Activated gamma-delta T cell (primary cell): ENCODE results near the gene GRAP.
A peak's percentile ranks its signal among the peaks of the same experiment; 100 is the strongest.

Experiments used
- DNase-seq: peaks from one replicate; lab custom pipeline; 2025; lab: John Stamatoyannopoulos, UW

The GRAP gene

DNA sequence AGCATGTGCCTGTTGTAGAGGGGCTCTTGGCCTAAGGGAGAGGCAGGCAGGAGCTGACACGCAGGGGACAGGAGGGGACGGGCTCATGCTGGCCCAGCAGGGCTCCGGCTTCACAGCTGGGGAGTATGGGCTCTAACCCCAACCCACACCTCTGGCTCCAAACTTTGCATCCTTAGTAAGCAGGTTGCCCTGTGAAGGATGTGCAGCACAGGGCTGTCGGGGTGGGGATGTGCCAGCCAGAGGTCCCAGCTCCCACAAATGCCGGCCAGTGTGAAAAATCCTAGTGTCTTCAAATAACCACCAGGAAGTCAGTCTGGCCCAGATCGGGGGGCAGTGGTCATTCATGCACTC, 28.2 kb downstream of the GRAP start:
- DNase-seq, result no peak

DNA sequence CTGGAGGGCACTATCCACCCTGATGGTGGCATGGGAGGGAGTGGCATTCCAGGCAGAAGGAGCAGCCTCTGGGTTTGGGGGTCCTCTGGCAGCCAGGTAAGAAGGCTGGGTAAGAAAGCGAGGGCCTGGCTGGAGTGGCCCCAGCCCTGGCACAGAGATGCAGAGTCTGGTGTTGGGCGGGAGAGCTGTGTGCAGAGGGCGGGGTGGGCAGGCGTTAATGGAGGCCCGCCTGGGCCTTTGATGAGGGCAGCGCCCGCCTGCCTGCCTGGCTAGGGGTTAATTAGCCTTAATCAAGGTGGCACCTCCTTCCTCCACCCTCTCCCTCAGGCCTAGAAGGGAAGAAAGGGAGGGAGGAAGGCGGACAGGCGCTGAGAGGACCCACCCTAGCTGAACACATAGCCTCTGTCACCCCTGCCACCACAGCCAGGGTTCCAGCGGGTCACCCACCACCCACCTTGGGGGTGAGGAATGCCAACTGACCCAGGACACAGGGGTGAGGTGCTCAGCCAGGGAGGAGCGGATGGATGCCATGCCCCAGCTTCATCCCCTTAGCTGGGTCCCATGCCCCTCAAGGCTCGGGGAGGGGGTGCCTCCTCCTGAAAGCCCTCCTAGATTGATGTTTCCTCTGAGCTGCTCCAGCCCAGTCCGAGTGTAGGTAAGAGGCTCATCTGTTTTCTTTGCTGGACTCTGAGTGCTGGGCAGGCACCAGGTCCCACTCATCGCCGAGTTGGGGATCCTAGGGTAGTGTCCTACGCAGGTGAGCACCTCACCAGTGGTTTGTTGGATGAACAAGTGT, 28.8 kb downstream of the GRAP start:
- DNase-seq, result no peak

DNA sequence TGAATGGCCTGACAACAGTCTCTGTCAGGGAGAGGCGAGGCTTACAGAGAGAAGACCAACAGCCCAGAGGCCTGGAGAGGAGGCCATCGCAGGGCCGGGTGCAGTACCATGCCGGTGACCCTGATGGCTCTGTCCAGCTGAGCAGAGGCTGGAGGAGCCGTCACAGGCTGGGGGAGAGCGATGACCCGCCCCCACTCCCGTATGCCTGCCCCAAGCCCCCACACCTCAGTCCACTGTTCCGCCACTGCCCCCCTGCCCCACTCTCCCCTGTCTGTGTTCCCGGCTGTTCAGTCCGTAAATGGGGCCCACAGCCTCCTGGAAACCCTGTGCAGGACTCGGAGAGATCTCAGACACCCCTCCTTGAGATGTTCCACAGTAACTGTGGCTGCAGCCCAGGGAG, 29.4 kb downstream of the GRAP start:
- no peak for DNase-seq

- no peak for DNase-seq
Measured at GRCh38 chr17:19016881-19017280, 29.9 kb downstream of the GRAP start.

DNA sequence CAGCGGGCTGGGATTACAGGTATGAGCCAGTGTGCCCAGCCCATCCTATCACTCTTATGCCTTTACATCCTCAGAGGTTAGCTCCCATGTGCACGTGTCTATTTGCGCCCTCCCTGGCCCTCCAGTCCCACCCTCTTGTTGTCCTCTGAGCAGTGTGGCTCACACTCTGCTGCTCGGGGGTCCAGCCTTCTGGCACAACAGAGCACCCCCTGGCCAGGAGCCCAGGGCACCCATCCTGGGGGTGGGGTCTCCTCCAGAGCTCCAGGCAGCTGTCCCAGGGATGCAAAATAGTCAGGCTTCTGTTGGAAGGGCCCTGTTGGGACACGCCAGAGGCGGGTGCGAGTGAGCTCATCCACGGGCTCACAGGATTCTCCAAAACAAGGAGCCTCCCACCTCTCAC, 30.5 kb downstream of the GRAP start:
- no peak for DNase-seq

- no peak for DNase-seq
Measured at GRCh38 chr17:19015428-19015827, 31.3 kb downstream of the GRAP start.

DNA sequence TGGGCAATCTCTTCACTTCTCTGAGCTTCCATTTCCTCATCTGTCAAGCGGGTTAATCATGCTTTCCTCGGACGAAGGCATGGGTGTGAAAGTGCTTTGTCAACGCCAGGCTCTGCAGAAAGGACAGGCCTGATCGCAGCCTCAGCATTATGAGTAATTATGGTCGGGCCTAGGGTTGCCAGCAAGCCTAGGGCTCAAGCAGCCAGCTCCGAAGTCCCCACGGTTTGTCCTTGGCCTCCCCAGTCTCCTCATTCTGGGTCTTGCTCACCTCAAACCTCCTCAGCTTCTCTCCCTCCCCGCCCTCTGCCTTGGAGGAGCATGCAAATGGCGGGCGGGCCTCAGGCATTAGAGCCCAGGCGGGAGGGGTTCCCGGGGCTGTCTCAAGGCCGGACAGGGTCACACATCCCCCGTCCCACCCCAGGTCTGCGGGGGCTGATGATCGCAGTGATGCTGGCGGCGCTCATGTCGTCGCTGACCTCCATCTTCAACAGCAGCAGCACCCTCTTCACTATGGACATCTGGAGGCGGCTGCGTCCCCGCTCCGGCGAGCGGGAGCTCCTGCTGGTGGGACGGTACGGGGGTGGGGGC, 32.0 kb downstream of the GRAP start:
- DNase-seq, result no peak

- no peak for DNase-seq
Measured at GRCh38 chr17:19013806-19014627, 32.7 kb downstream of the GRAP start.

DNA sequence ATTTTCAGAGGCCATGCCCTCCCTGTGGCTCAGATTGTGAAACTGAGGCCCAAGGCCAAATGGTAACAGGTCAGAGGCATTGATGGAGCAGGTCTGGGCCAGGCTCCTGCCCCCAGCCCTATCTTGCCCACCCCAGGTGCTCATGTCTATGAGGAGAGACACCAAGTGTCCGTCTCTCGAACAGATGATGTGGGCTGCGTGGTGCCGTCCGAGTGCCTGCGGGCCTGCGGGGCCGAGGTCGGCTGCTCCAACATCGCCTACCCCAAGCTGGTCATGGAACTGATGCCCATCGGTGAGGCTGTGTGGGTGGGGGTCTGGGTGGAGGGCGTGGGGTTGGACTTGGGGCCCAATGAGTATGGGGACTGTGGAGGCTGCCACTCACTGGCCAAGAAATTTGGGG, 33.5 kb downstream of the GRAP start:
- no peak for DNase-seq

DNA sequence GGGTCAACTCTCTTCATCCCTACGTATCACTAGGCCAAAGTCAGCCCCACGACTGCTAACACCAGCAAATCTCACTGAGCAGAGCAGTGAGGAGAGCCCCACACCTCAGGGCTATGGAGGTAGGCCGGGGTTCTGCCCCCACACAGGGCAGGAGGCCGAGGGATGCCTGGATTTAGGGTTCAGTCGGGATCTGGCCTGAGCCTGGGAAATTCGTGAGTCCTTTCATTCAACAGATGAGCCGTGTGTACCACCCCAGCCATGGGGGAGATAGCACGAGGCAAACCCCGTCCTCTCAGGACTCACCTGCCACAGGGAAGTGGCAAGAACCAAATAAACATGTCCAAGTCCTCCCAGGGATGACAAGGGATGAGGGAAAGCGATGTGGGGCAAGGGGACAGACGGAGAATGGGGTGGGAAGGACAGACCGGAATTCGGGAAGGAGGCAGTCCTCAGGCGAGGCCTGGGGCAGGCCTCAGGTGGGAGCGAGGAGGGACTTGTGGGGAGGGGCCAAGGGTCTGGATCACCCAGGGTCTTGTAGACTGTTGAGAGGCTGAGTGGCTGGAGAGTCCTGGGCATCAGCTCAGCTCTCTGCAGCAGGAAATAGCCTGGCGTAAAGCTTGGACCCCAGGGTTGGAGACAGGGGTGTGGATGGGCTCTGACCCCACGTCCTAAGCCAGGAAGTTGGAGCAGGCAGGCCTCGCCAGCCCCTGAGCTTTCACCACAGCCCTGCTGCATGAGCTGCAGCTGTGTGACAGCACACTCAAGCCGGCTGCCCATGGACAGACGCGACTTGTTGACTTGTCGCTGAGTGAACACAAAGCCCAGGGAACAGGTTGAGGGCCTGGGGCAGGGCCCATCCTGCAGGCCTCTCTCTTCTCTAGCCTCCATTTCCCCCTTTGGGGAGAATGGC, 34.3 kb downstream of the GRAP start:
- no peak for DNase-seq

- no peak for DNase-seq
Measured at GRCh38 chr17:19011581-19011980, 35.2 kb downstream of the GRAP start.

DNA sequence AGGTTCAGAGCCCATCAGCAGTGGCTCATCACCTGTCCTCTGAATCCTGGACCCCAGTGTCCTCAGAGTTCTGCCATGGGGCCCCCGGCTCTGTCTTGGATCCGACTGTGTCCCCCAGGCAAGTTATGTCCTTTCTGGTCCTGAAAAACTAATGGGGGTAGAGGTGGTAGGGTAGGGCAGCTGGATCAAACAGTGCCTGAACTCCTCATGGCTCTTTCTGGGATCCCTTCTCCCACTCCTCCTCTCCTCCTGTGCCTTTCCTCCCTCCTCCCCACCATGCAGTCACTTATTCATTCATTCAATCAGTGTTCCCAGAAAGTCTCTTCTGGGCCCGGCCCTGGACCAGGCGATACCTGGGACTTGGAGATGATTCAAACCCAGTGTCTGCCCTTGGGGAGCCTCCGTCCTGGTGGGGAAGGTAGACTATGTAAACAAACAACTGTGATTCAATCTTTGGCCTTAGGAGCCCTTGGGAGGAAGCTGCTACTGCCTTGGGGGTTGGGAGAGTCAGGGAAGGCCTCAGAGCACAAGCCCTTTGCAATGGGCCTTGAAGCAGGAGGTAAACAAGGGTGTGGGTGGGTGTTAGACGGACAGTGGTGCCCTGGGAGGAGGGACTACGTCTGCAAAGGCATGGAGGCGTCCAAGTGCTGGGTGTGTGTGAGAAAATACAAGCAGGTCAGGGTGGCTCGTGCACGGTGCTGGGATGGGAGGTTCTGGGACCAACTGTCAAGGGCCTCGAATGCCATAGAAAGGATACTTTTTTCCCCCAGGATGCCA, 35.8 kb downstream of the GRAP start:
- DNase-seq, result no peak

- DNase-seq, result no peak
Measured at GRCh38 chr17:19009970-19010369, 36.8 kb downstream of the GRAP start.

DNA sequence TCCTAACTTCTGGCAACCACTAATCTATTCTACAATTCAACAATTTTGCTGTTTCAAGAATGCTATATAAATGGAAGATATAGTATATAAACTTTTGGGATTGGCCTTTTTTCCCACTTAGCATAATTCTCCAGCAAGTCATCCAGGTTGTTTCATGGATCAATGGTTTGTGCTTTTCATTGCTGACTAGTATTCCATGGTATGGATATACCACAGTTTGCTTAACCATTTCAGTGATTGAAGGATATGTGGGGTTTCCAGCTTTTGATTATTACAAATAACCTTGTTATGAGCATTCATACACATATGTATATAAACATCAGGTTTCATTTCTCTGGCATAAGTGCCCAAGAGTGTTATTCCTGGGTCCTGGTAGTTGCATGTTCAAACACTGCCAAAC, 40.1 kb downstream of the GRAP start:
- no peak for DNase-seq

DNA sequence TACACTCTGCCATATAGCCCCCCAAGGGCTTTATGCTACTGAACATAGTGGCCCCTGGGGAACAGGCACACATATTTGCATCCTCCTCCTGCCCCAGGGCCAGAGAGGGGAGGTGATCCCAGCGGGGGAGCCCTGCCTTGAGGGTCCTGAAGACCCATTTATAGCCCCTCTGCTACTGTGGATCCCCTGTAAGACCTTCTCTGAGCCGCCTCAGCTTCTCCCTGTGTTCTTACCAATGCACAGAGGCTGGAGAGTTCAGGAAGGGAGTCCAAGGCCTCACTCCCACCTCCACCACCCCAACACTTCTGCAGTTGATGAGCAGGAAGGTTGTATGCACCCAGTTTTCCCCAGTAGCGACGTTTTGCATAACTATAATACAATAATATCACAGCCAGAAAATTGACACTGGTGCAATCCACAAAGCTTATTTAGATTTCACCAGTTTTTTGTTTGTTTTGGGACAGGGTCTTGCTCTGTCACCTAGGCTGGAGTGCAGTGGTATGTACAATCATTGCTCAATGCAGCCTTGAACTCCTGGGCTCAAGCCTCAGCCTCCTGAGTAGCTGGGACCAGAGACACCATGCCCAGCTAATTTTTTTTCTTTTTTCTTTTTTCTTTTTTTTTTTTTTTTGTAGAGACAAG, 40.8 kb downstream of the GRAP start:
- DNase-seq, result no peak

- no peak for DNase-seq
Measured at GRCh38 chr17:19005137-19005773, 41.5 kb downstream of the GRAP start.

DNA sequence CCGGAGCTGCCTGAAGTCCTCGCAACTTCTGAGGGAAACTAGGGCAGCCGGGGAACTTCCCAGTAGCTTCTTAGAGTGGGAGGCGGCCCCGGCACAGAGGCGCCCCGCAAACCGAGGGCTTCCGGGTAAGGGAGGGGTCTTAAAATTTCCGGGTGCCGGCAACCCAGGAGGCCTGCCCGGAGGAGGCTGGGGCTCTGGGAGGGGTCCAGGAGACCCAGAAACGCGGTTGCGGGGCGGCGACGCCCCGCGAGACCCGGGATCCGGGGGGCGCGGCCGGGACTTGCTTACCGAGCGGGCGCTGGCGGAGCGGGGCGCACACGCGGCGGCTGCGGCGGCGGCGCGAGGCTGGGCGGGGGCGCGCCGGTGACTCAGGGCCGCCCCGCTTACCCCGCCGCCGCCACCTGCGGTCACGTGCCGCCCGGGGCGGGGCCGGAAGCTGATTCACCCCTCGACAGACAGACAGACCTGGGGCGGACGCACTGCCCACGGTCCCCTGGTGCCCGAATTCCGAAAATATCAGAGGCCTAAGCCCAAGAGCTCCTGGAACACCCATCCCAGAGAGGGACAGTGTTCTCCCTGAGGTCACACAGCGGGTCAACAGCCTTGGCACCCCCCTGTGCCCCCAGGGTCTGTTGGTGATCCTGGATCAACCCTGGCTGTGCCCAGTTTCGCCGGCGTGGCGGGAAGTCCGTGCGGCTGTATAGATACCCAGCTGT, 42.2 kb downstream of the GRAP start, which contains the start of gene FAM83G:
Gene FAM83G (minus strand): TSS at position 344 of the 716 bp plus-strand sequence. CDS start 723 bp downstream, outside the sequence.
- DNase-seq, result peak; percentile 87

- DNase-seq, result no peak
Measured at GRCh38 chr17:19003543-19004420, 43.0 kb downstream of the GRAP start.
